K562 (cell line): Measurements from ENCODE around the gene CNOT2. TPM values are rescaled to one million over a fixed set of nuclear protein-coding genes. Genes with fewer than 3 reads are reported as not detected.

Experiments
- FOXJ2 ChIP-seq: fragments of 200-800 bp; sonication (Bioruptor generic); IDR thresholded peaks from 2 replicates; pipeline ENCODE4 v1.6.1; 2016; ENCODE audit warnings: missing genetic modification characterization, missing compliant biosample characterization
- GTF2F1 ChIP-seq: IDR thresholded peaks from 2 replicates; pipeline ENCODE4 v1.6.1; 2011; ENCODE audit warnings: low read depth, low read length, improper control_type of control experiment
- HNRNPUL1 ChIP-seq: fragments of 200-400 bp; formaldehyde crosslinking; IDR thresholded peaks from 2 replicates; pipeline ENCODE4 v1.6.1; 2017; ENCODE audit warnings: low read length
- MED1 ChIP-seq: sonication (generic); formaldehyde crosslinking; IDR thresholded peaks from 2 replicates; pipeline ENCODE4 v1.8.1; 2023; ENCODE audit warnings: missing genetic modification reagents, borderline replicate concordance
- RBM15 ChIP-seq: fragments of 200-400 bp; formaldehyde crosslinking; IDR thresholded peaks from 2 replicates; pipeline ENCODE4 v1.6.1; 2018; ENCODE audit warnings: mild to moderate bottlenecking, low read length, moderate library complexity; ENCODE audit not compliant: insufficient read depth
- RFX1 ChIP-seq: fragments of 450-650 bp; IDR thresholded peaks from 2 replicates; pipeline ENCODE4 v1.6.1; 2016; ENCODE audit warnings: mild to moderate bottlenecking, moderate library complexity
- SIN3B ChIP-seq: fragments of 450-650 bp; IDR thresholded peaks from 2 replicates; pipeline ENCODE4 v1.6.1; 2017; ENCODE audit warnings: low read depth, mild to moderate bottlenecking, moderate library complexity
- SMAD3 ChIP-seq: fragments of 450-650 bp; formaldehyde crosslinking; conservative IDR thresholded peaks from 2 replicates; pipeline ENCODE4 v1.4.0; 2020; ENCODE audit warnings: mild to moderate bottlenecking
- SMARCA5 ChIP-seq: fragments of 450-650 bp; IDR thresholded peaks from 2 replicates; pipeline ENCODE4 v1.6.1; 2016
- TAF7 ChIP-seq: fragments of 450-650 bp; IDR thresholded peaks from 2 replicates; pipeline ENCODE4 v1.6.1; 2016; ENCODE audit warnings: missing genetic modification characterization, missing compliant biosample characterization
- TARDBP ChIP-seq: fragments of 450-650 bp; IDR thresholded peaks from 2 replicates; pipeline ENCODE4 v1.6.1; 2016
- TGIF2 ChIP-seq: sonication (generic); formaldehyde crosslinking; IDR thresholded peaks from 2 replicates; pipeline ENCODE4 v1.8.1; 2022; ENCODE audit warnings: mild to moderate bottlenecking, missing genetic modification reagents, moderate library complexity
- YY1 ChIP-seq, 3 experiments: IDR thresholded peaks; 2 replicates each; pipeline ENCODE4 v1.6.1; 2011; ENCODE audit warnings: low read length in 2 of 3, mild to moderate bottlenecking in 2 of 3, moderate library complexity in 2 of 3, borderline replicate concordance in 1 of 3, control low read depth in 1 of 3, low read depth in 1 of 3; ENCODE audit not compliant: insufficient read depth in 3 of 3, insufficient replicate concordance in 2 of 3, control insufficient read depth in 1 of 3, insufficient read length in 1 of 3; ENCODE audit errors: extremely low read depth in 1 of 3
- ZNF224 ChIP-seq: sonication (generic); formaldehyde crosslinking; IDR thresholded peaks from 2 replicates; pipeline ENCODE4 v1.8.0; 2022; ENCODE audit warnings: mild to moderate bottlenecking, missing genetic modification reagents
- ZNF644 ChIP-seq: fragments of 200-800 bp; sonication (Bioruptor generic); IDR thresholded peaks from 2 replicates; pipeline ENCODE4 v1.6.1; 2016; ENCODE audit warnings: low read depth, missing genetic modification characterization, missing compliant biosample characterization
- ZNF76 ChIP-seq: fragments of 250-450 bp; sonication (Bioruptor Pico); IDR thresholded peaks from 2 replicates; pipeline ENCODE4 v1.4.0; 2020; ENCODE audit warnings: mild to moderate bottlenecking, moderate library complexity, borderline replicate concordance
- polyA plus RNA-seq, 8 experiments: library from polyadenylated mRNA; depleted of rRNA in 4 of 8; stranded (reverse) in 5 of 8; unstranded in 3 of 8; fragments of >200 nt; fragmentation: Nextera tagmentation in 2 of 8; fragmentation: Illumina TruSeq in 1 of 8; extraction: Ambion mirVana in 2 of 8; extraction: Trizol in 1 of 8; gene quantifications; 2 replicates each; pipeline versions ENCODE4 v1.2.1 to v1.2.3, GENCODE V29; 2011 to 2014; ENCODE audit warnings: inconsistent platforms in 1 of 8, missing spikeins in 1 of 8
- total RNA-seq, 7 experiments: library from RNA; depleted of rRNA in 6 of 7; stranded (reverse); fragments of >200 nt in 6 of 7; fragmentation: Illumina TruSeq in 2 of 7; extraction: Trizol in 2 of 7; gene quantifications; 2 replicates each; pipeline versions ENCODE4 v1.2.1 to v1.2.3, GENCODE V29; 2011 to 2021; ENCODE audit warnings: low replicate concordance in 1 of 7
- TF ChIP-seq, protein P1 (sequence below): sonication (generic); formaldehyde crosslinking; IDR thresholded peaks from 2 replicates; pipeline ENCODE4 v1.8.0; 2023; ENCODE audit warnings: mild to moderate bottlenecking, missing genetic modification reagents
- TF ChIP-seq, protein P2 (sequence below): fragments of 250-450 bp; sonication (Bioruptor Pico); IDR thresholded peaks from 2 replicates; pipeline ENCODE4 v1.4.0; 2020; ENCODE audit warnings: mild to moderate bottlenecking, moderate library complexity, borderline replicate concordance
- TF ChIP-seq, protein P3 (sequence below): fragments of 250-450 bp; sonication (Bioruptor Pico); IDR thresholded peaks from 2 replicates; pipeline ENCODE4 v1.5.0; 2021; ENCODE audit warnings: mild to moderate bottlenecking, borderline replicate concordance

CNOT2 gene
- total and polyA plus RNA-seq, 9 of the 15 experiments (the other 6 are each of a cell fraction or from before 2014, with no cell fraction given) = 43.6 to 119 (median 84.4) TPM

DNA sequence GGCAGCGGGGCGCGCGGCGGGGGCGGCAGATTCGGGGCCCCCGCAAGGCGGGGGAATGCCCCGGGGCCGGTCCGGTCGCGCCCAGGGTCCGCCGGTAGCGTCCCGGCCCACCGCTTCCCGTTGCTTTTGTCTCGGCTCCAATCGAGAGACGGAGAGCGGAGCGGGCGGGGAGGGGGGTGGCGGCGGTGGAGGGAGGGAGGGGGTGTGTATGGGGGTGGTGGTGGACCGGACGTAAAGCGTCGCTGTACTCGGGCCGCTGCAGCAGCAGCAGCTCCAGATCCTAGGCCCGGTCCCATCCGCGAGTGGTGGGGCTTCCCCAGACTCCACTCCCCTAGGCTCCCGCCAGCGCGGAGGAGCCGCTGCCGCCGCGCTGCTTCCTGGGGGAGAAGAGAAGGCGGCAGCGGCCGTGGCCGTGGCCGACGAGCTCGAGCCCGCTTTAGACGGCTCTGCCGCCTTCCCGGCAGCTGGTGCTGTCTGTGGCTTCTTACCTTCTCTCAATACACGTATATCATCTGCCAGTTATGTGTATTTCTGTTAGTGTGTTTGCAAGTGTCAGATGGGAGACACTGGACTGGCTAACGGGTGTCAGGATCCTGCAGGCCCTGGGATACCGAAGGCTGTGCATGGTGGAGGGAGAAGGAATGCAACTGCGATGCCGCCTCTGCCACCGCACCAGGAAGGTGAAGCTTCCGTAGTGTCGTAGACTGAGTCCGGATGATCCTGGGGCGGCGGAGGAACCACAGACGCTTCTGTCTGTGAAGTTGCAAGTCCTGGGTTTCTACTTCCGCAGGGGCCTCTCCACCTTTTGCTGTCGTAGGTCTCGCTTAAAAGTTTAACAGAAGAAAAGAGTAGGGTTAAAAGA is 508 bp downstream of the CNOT2 start (continued):
- TF ChIP-seq RBM15 (no peak), YY1 (IDR thresholded peaks at IDR 0.05; ENCODE audit: borderline replicate concordance in 1 of 3, control insufficient read depth in 1 of 3, extremely low read depth in 1 of 3, insufficient read depth in 3 of 3, insufficient read length in 1 of 3, insufficient replicate concordance in 2 of 3, low read depth in 1 of 3, low read length in 2 of 3) (no peak), SIN3B (no peak), SMARCA5 (no peak), FOXJ2 (no peak), ZNF644 (tag) (no peak), SMAD3 (CRISPR knock-in tag) (no peak), TGIF2 (CRISPR knock-in tag) (no peak), RFX1 (no peak), HNRNPUL1 (no peak), ZNF224 (no peak), GTF2F1 (no peak), TAF7 (tag) (no peak), MED1 (no peak), TARDBP (no peak), ZNF76 (CRISPR knock-in tag) (no peak)
- TF ChIP-seq, protein P1, sequence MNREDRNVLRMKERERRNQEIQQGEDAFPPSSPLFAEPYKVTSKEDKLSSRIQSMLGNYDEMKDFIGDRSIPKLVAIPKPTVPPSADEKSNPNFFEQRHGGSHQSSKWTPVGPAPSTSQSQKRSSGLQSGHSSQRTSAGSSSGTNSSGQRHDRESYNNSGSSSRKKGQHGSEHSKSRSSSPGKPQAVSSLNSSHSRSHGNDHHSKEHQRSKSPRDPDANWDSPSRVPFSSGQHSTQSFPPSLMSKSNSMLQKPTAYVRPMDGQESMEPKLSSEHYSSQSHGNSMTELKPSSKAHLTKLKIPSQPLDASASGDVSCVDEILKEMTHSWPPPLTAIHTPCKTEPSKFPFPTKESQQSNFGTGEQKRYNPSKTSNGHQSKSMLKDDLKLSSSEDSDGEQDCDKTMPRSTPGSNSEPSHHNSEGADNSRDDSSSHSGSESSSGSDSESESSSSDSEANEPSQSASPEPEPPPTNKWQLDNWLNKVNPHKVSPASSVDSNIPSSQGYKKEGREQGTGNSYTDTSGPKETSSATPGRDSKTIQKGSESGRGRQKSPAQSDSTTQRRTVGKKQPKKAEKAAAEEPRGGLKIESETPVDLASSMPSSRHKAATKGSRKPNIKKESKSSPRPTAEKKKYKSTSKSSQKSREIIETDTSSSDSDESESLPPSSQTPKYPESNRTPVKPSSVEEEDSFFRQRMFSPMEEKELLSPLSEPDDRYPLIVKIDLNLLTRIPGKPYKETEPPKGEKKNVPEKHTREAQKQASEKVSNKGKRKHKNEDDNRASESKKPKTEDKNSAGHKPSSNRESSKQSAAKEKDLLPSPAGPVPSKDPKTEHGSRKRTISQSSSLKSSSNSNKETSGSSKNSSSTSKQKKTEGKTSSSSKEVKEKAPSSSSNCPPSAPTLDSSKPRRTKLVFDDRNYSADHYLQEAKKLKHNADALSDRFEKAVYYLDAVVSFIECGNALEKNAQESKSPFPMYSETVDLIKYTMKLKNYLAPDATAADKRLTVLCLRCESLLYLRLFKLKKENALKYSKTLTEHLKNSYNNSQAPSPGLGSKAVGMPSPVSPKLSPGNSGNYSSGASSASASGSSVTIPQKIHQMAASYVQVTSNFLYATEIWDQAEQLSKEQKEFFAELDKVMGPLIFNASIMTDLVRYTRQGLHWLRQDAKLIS (CRISPR knock-in tag) = no peak
- TF ChIP-seq, protein P2, sequence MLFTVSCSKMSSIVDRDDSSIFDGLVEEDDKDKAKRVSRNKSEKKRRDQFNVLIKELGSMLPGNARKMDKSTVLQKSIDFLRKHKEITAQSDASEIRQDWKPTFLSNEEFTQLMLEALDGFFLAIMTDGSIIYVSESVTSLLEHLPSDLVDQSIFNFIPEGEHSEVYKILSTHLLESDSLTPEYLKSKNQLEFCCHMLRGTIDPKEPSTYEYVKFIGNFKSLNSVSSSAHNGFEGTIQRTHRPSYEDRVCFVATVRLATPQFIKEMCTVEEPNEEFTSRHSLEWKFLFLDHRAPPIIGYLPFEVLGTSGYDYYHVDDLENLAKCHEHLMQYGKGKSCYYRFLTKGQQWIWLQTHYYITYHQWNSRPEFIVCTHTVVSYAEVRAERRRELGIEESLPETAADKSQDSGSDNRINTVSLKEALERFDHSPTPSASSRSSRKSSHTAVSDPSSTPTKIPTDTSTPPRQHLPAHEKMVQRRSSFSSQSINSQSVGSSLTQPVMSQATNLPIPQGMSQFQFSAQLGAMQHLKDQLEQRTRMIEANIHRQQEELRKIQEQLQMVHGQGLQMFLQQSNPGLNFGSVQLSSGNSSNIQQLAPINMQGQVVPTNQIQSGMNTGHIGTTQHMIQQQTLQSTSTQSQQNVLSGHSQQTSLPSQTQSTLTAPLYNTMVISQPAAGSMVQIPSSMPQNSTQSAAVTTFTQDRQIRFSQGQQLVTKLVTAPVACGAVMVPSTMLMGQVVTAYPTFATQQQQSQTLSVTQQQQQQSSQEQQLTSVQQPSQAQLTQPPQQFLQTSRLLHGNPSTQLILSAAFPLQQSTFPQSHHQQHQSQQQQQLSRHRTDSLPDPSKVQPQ (CRISPR knock-in tag) = no peak
- TF ChIP-seq, protein P3, sequence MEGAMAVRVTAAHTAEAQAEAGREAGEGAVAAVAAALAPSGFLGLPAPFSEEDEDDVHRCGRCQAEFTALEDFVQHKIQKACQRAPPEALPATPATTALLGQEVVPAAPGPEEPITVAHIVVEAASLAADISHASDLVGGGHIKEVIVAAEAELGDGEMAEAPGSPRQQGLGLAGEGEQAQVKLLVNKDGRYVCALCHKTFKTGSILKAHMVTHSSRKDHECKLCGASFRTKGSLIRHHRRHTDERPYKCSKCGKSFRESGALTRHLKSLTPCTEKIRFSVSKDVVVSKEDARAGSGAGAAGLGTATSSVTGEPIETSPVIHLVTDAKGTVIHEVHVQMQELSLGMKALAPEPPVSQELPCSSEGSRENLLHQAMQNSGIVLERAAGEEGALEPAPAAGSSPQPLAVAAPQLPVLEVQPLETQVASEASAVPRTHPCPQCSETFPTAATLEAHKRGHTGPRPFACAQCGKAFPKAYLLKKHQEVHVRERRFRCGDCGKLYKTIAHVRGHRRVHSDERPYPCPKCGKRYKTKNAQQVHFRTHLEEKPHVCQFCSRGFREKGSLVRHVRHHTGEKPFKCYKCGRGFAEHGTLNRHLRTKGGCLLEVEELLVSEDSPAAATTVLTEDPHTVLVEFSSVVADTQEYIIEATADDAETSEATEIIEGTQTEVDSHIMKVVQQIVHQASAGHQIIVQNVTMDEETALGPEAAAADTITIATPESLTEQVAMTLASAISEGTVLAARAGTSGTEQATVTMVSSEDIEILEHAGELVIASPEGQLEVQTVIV (CRISPR knock-in tag) = 0 out of 2 replicates have a peak, but pooled peaks have one; percentile 58
